Heart left ventricle (tissue), 16 donors: ENCODE measurements around the gene GSG1L. TPM values are rescaled to one million over a fixed set of nuclear protein-coding genes. Genes with fewer than 3 reads are reported as not detected.

ENCODE experiments used
- ATAC-seq, 4 donors: fragments of 200-7000 bp; cut with Tn5 transposase; one replicate each; pipeline ENCODE4 v1.9.1; 2020 to 2022; ENCODE audit warnings: moderate library complexity in 4 of 4, mild to moderate bottlenecking in 3 of 4, moderate number of reproducible peaks in 1 of 4
- DNase-seq, 5 donors: peaks; one replicate each; pipeline ENCODE4 v3.0.0-alpha.2; 2020
- H3K27ac ChIP-seq, 12 donors: fragments of 200-600 bp; sonication (generic) in 4 of 12; one replicate each; pipeline versions ENCODE4 v1.5.0 to v1.8.0; 2016 to 2022; ENCODE audit warnings: mild to moderate bottlenecking in 2 of 12
- H3K27me3 ChIP-seq, 9 donors: fragments of 200-600 bp; sonication (generic) in 2 of 9; one replicate each; pipeline versions ENCODE4 v1.5.1 to v1.8.0; 2016 to 2022; ENCODE audit warnings: mild to moderate bottlenecking in 3 of 9
- H3K36me3 ChIP-seq, 9 donors: fragments of 200-600 bp; sonication (generic) in 2 of 9; one replicate each; pipeline versions ENCODE4 v1.5.0 to v1.8.0; 2018 to 2022; ENCODE audit warnings: mild to moderate bottlenecking in 2 of 9
- H3K4me1 ChIP-seq, 12 donors: fragments of 200-600 bp; sonication (generic) in 4 of 12; one replicate each; pipeline versions ENCODE4 v1.5.0 to v1.8.0; 2016 to 2022; ENCODE audit warnings: mild to moderate bottlenecking in 3 of 12
- H3K4me3 ChIP-seq, 12 donors: fragments of 200-600 bp; sonication (generic) in 4 of 12; one replicate each; pipeline versions ENCODE4 v1.5.0 to v1.8.0; 2017 to 2022; ENCODE audit warnings: mild to moderate bottlenecking in 9 of 12, moderate library complexity in 4 of 12
- H3K9me3 ChIP-seq, 12 donors: fragments of 200-600 bp; sonication (generic) in 4 of 12; one replicate each; pipeline versions ENCODE4 v1.5.0 to v1.8.0; 2016 to 2022; ENCODE audit warnings: mild to moderate bottlenecking in 1 of 12
- POLR2A ChIP-seq, 2 donors: fragments of 450-650 bp; IDR thresholded peaks; one replicate each; pipeline ENCODE4 v1.6.1; 2017; ENCODE audit warnings: antibody characterized with exemption in 2 of 2, mild to moderate bottlenecking in 2 of 2, moderate library complexity in 2 of 2
- WGBS, 4 donors: extraction: QIAGEN DNeasy Blood & Tissue Kit in 2 of 4; methylation state at CpG; one replicate each; pipeline versions ENCODE4 v1.1.5 to v1.1.7; 2013 to 2018; 5-methylcytosine and 5-hydroxymethylcytosine counted together
- intact Hi-C, 10 donors: fragments of 100-400 bp; cut with DNase I; formaldehyde crosslinking; loops; one replicate each; pipeline versions ENCODE4 v1.11.1 to v1.14.2; 2022
- polyA plus RNA-seq, 2 donors: library from polyadenylated mRNA; stranded (reverse); fragments of 200-250 nt; gene quantifications; one replicate each; pipeline ENCODE4 v1.2.3, GENCODE V29; 2013
- total RNA-seq, 9 donors: library from RNA; depleted of rRNA in 2 of 9; stranded (reverse); fragments of >200 nt in 2 of 9; fragmentation: NEBNext Ultra II Directional in 3 of 9; extraction: Animal tissue kit (Norgen Biotek cat#: 25700) in 3 of 9; gene quantifications; one replicate each; pipeline versions ENCODE4 v1.1.0 to v1.2.4, GENCODE V29; 2016 to 2023
- TF ChIP-seq, protein P1 (sequence below), 12 donors: fragments of 200-600 bp; sonication (generic) in 4 of 12; IDR thresholded peaks; one replicate each; pipeline versions ENCODE4 v1.5.0 to v1.8.0; 2018 to 2022; ENCODE audit warnings: antibody characterized with exemption in 12 of 12, mild to moderate bottlenecking in 5 of 12
- donor health status: ischemic (EF 13 %, LVEDD 7.1; RV severe dilation, severe dysfunction).
- donor health status: healthy with polysubstance abuse.
- donor health status: DM: no; HTN: yes; CAD: no.
- donor health status: DM: no; HTN: no; CAD: no.
- donor health status: ischemic (EF 25% LVEDD 6.9; RV normal size, moderate dysfunction).
- donor health status: ischemic (EF 25% LVEDD 5.7; RV mildly dilated, moderate dysfunction).
- donor health status: healthy.
- donor health status: DM: yes; HTN: yes; CAD: no.
- donor health status: ischemic (EF 35%, LVEDD 5.7; RV mildly dilated, moderate dysfunction).
- donor health status: nonischemic (EF 11% LVEDD 7.7; RV severe dilation, severe dysfunction).
- donor health status: DM: yes; HTN: yes; CAD: no.
- donor health status: PGD.
- donor health status: ischemic (EF 29% LVEDD 5.4; RV normal size, mild dysfunction).
- donor health status: nonischemic (EF 23%, LVEDD 6.1; RV moderate dilation, normal function).

The GSG1L gene
- total and polyA plus RNA-seq, 11 donors: 0.11 to 8.7 (median 1.8) TPM; not detected in 4

DNA sequence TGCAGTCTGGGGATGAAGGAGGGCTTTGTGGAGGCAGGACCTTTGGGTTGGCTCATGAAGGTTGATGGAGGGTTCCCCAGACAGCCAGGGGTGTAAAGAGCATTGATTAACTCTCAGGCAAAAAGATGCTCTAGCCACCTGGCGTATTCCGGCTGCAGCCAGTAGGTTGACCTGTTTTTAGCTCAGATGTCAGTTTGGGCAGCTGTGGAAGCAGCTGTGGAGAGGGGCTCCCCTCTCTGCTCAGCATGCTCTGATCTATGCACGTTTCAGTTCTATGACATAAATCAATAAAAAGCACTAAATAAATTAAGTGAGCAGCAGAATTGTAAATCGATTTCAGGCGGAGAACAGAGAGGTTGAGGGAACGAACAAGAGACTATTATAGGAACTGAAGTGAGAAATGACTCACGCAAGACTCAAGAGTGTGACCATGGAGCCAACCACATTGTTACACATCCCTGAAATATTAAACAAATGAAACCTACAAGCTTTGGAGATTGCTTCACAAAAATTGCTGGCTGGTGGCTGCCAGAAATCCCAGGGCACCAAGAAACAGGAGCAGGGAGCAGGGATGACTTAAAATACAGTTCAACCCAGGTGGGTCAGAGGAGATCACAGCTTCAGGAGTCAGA, 111.9 kb downstream of the GSG1L start:
- no peak for DNase-seq
- 76 to 77% (median 76%) methylated on average over 7 of the region's 7 CpGs for WGBS, 4 donors
- Histone ChIP-seq H3K36me3 (no peaks in the 10 kb centered on the region), H3K4me1 (no peaks in the 10 kb centered on the region), H3K27ac (no peak overlapping the region), H3K27me3 (peaks cover 0 to 5% (median 0%) of the 10 kb centered on the region in 9 donors), H3K9me3 (peaks cover 0 to 23% (median 7%) of the 10 kb centered on the region in 12 donors), H3K4me3 (no peak overlapping the region)
- TF ChIP-seq POLR2A (IDR thresholded peaks at IDR 0.05): no peak
- TF ChIP-seq, protein P1, sequence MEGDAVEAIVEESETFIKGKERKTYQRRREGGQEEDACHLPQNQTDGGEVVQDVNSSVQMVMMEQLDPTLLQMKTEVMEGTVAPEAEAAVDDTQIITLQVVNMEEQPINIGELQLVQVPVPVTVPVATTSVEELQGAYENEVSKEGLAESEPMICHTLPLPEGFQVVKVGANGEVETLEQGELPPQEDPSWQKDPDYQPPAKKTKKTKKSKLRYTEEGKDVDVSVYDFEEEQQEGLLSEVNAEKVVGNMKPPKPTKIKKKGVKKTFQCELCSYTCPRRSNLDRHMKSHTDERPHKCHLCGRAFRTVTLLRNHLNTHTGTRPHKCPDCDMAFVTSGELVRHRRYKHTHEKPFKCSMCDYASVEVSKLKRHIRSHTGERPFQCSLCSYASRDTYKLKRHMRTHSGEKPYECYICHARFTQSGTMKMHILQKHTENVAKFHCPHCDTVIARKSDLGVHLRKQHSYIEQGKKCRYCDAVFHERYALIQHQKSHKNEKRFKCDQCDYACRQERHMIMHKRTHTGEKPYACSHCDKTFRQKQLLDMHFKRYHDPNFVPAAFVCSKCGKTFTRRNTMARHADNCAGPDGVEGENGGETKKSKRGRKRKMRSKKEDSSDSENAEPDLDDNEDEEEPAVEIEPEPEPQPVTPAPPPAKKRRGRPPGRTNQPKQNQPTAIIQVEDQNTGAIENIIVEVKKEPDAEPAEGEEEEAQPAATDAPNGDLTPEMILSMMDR (IDR thresholded peaks at IDR 0.05): no peak
- intact Hi-C loops: no loop called here
- ATAC-seq: no peak

DNA sequence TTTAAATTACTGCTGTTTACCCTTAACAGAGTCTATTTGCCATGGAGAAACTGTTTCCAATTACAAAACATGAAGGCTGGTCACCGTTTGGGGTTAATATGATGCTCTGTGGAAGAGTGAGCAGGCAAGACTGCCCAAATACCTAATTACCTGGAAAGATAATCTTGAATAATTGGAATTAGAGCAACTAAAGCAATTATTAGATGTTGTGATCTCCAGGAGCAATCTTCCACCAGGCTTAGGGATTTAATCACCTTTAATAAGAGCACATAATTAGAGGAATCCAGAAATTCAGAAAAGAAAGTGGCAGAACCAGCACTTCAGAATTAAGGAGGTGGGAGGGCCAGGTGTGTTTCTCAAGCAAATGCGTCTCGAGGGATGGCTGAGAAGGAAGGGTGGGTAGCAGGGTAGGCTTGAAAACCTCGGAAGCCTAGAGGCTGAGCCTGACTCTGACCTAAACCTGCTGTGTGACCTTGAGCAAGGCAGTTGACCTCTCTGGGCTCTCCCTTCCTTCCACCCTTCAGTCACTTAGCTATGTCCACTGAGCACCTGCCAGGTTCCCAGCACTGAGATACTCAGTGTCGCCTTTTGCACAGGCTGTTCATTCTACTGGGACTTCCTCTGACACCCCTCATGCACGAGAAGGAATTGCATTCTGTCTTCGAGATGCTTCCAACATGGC, 113.2 kb downstream of the GSG1L start:
- ATAC-seq: no peak

GRCh38 chr16:27947696-27948095, 115.8 kb downstream of the GSG1L start:
- peaks cover 0 to 27% (median 0%) of the 10 kb centered on the region in 9 donors for H3K27me3 ChIP-seq
- DNase-seq (no peak), ATAC-seq (no peak)
- no peaks in the 10 kb centered on the region for H3K4me1 ChIP-seq
- no peaks in the 10 kb centered on the region for H3K36me3 ChIP-seq
- TF ChIP-seq POLR2A (IDR thresholded peaks at IDR 0.05): no peak
- TF ChIP-seq, protein P1 (IDR thresholded peaks at IDR 0.05): no peak
- 73 to 84% (median 76%) methylated on average over 7 of the region's 7 CpGs for WGBS, 4 donors
- no peak overlapping the region for H3K27ac ChIP-seq
- H3K9me3 ChIP-seq: no peaks in the 10 kb centered on the region
- intact Hi-C loops: no loop called here
- no peak overlapping the region for H3K4me3 ChIP-seq

More for the DNA sequence above, 113.2 kb downstream of the GSG1L start:
- TF ChIP-seq POLR2A (IDR thresholded peaks at IDR 0.05): no peak
- TF ChIP-seq, protein P1 (IDR thresholded peaks at IDR 0.05): no peak
- no peaks in the 10 kb centered on the region for H3K4me1 ChIP-seq
- no peak overlapping the region for H3K4me3 ChIP-seq
- H3K27ac ChIP-seq: no peak overlapping the region
- peaks cover 0 to 12% (median 2%) of the 10 kb centered on the region in 12 donors for H3K9me3 ChIP-seq
- peaks cover 0 to 9% (median 0%) of the 10 kb centered on the region in 9 donors for H3K27me3 ChIP-seq
- intact Hi-C loops: no loop called here
- 79 to 86% (median 82%) methylated on average over 7 of the region's 7 CpGs for WGBS, 4 donors
- DNase-seq: no peak
- H3K36me3 ChIP-seq: no peaks in the 10 kb centered on the region

DNA sequence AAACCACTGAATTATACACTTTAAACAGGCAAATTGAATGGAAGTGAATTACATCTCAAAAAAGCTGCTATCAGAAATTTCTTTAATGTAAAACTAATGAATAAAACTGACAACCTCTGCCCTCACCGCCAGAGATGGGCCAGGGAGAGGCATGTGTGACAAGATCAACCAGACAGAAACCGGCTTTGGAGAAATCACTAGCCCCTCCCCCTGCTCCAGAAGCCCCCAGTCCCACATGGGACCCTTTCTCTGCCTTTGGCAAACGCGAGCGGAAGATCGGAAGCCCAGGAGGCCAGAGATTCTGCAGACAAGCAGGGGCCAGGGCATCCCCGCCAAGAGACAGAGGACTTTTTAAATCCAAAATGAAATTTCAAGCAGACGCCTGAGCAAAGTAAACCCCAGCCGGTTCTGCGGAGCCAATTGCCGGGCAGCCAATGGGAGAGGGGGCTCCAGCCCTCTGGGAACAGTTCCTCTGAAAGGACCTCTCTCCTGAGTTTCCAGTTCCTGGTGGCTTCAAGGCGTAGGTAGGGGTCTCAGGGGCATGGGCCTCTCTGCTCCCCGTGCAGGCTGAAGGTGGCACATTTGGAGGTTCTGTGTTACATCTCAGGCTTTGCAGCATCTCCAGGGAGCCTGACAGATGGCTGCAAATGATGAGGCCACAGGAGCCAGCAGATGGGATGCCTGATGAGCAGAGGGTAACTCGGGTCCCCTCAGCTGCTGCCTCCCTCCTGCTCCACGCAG, 118.1 kb downstream of the GSG1L start:
- Histone ChIP-seq H3K27ac (no peak overlapping the region), H3K4me1 (no peaks in the 10 kb centered on the region), H3K27me3 (peaks cover 0 to 27% (median 0%) of the 10 kb centered on the region in 9 donors), H3K4me3 (no peak overlapping the region), H3K9me3 (no peaks in the 10 kb centered on the region), H3K36me3 (no peaks in the 10 kb centered on the region)
- TF ChIP-seq, protein P1 (IDR thresholded peaks at IDR 0.05): no peak
- TF ChIP-seq POLR2A (IDR thresholded peaks at IDR 0.05): no peak
- intact Hi-C loops: no loop called here
- no peak for DNase-seq
- 11 to 15% (median 13%) methylated on average over 14 to 15 of the region's 15 CpGs for WGBS, 4 donors
- no peak for ATAC-seq
